GM23248 (cell line): ENCODE data around the gene FRS2. TPM values are rescaled to one million over a fixed set of nuclear protein-coding genes. Genes with fewer than 3 reads are reported as not detected.

ENCODE experiments used
- DNase-seq: peaks from one replicate; pipeline ENCODE4 v3.0.0-alpha.2; 2015
- H2AFZ ChIP-seq: fragments of 200-600 bp; sonication (generic); 2 replicates; pipeline ENCODE4 v1.6.1; 2016; ENCODE audit warnings: antibody characterized with exemption
- H3F3A ChIP-seq: fragments of 200-600 bp; sonication (generic); 2 replicates; pipeline ENCODE4 v1.6.1; 2016; ENCODE audit warnings: mild to moderate bottlenecking, antibody characterized with exemption, mixed run types; ENCODE audit not compliant: insufficient read depth
- H3K27ac ChIP-seq: fragments of 200-600 bp; sonication (generic); 2 replicates; pipeline ENCODE4 v1.5.1; 2016; ENCODE audit warnings: mild to moderate bottlenecking
- H3K27me3 ChIP-seq: fragments of 200-600 bp; sonication (generic); replicated peaks from 2 replicates; pipeline ENCODE4 v1.6.1; 2016; ENCODE audit warnings: mild to moderate bottlenecking; ENCODE audit not compliant: insufficient read depth
- H3K36me3 ChIP-seq: fragments of 200-600 bp; sonication (generic); 2 replicates; pipeline ENCODE4 v1.6.1; 2016; ENCODE audit warnings: low read depth, mild to moderate bottlenecking
- H3K4me1 ChIP-seq: fragments of 200-600 bp; sonication (generic); 2 replicates; pipeline ENCODE4 v1.6.1; 2016; ENCODE audit warnings: mild to moderate bottlenecking; ENCODE audit not compliant: insufficient read depth
- H3K4me2 ChIP-seq: fragments of 200-600 bp; sonication (generic); one replicate; pipeline ENCODE4 v1.6.1; 2016; ENCODE audit warnings: mild to moderate bottlenecking; ENCODE audit not compliant: unreplicated experiment
- H3K4me3 ChIP-seq: fragments of 200-600 bp; sonication (generic); 2 replicates; pipeline ENCODE4 v1.5.1; 2016; ENCODE audit warnings: mild to moderate bottlenecking
- H3K79me2 ChIP-seq: fragments of 200-600 bp; sonication (generic); 2 replicates; pipeline ENCODE4 v1.6.1; 2016; ENCODE audit warnings: mild to moderate bottlenecking; ENCODE audit not compliant: insufficient read depth
- H3K9ac ChIP-seq: fragments of 200-600 bp; sonication (generic); 2 replicates; pipeline ENCODE4 v1.6.1; 2016; ENCODE audit warnings: mild to moderate bottlenecking
- H3K9me2 ChIP-seq: fragments of 200-600 bp; sonication (generic); 2 replicates; pipeline ENCODE4 v1.6.1; 2016; ENCODE audit warnings: mixed run types, mild to moderate bottlenecking, moderate library complexity; ENCODE audit not compliant: insufficient read depth
- H3K9me3 ChIP-seq: fragments of 200-600 bp; sonication (generic); one replicate; pipeline ENCODE4 v1.6.1; 2017; ENCODE audit warnings: low read depth
- H4K20me1 ChIP-seq: fragments of 200-600 bp; sonication (generic); 2 replicates; pipeline ENCODE4 v1.6.0; 2016; ENCODE audit not compliant: insufficient read depth
- EZH2 ChIP-seq: fragments of 200-600 bp; sonication (generic); IDR thresholded peaks from 2 replicates; pipeline ENCODE4 v1.6.1; 2018; ENCODE audit warnings: antibody characterized with exemption, mild to moderate bottlenecking; ENCODE audit not compliant: insufficient read depth, poor library complexity, severe bottlenecking
- EZH2phosphoT487 ChIP-seq: fragments of 200-600 bp; sonication (generic); IDR thresholded peaks from 2 replicates; pipeline ENCODE4 v1.6.1; 2018; ENCODE audit warnings: antibody characterized with exemption, moderate library complexity, mild to moderate bottlenecking, low read depth; ENCODE audit not compliant: insufficient read depth
- WGBS, 2 experiments: methylation state at CpG; one replicate each; pipeline ENCODE4 v1.1.6; 2015 to 2017; ENCODE audit warnings: low lambda C conversion rate in 2 of 2, low coverage in 1 of 2; ENCODE audit errors: missing lambda C conversion rate in 2 of 2; 5-methylcytosine and 5-hydroxymethylcytosine counted together
- in situ Hi-C: fragments of 300-500 bp; cut with MboI; formaldehyde crosslinking; loops from 2 replicates; pipeline ENCODE4 v1.15.0; 2020
- polyA plus RNA-seq: library from polyadenylated mRNA; unstranded; fragments of >200 nt; fragmentation: Nextera tagmentation; extraction: Ambion mirVana; gene quantifications from 2 replicates; pipeline ENCODE4 v1.2.1, GENCODE V29; 2016
- total RNA-seq: library from RNA; depleted of rRNA; stranded (reverse); fragments of >200 nt; shearing (Covaris generic); gene quantifications from 2 replicates; pipeline ENCODE4 v1.2.3, GENCODE V29; 2014

FRS2 gene
- total and polyA plus RNA-seq, 2 experiments from 2014 or later, result 25.5 to 41.2 TPM

DNA sequence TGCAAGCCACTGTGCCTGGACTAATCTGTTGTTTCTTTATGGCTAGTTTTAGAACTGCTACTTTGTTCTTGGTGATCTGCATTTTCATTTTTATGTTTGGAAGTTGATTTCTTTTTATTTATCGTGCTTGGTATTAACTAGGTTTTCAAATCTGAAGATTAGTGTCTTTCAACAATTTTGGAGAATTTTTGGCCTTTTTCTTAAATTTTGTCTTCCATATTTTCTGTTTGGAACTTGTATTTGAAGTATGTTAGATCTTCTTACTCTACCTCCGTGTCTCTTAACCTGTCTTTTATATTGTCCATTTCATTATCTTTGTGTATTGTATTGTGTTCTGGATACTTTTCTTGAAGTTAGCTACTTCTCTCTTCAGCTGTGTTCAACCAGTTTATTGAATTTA lies 9.5 kb downstream of the FRS2 start:
- Histone ChIP-seq H3K9me3 (no peaks in the 10 kb centered on the region), H3K9me2 (no peaks in the 10 kb centered on the region), H3K36me3 (no peaks in the 10 kb centered on the region), H2AFZ (no peak overlapping the region), H3K4me1 (peaks cover 28% of the 10 kb centered on the region), H3F3A (peaks cover 10% of the 10 kb centered on the region), H3K79me2 (peaks cover 99% of the 10 kb centered on the region), H4K20me1 (no peaks in the 10 kb centered on the region; the same call in none of the 2 replicates), H3K4me2 (no peak overlapping the region), H3K27ac (no peak overlapping the region), H3K9ac (no peak overlapping the region), H3K27me3 (no peaks in the 10 kb centered on the region), H3K4me3 (no peak overlapping the region)
- 96 to 98% methylated on average over 2 of the region's 2 CpGs for WGBS, 2 experiments
- no peak for DNase-seq
- TF ChIP-seq EZH2phosphoT487 (no peak), EZH2 (no peak)
- in situ Hi-C loops, result no loop called here

DNA sequence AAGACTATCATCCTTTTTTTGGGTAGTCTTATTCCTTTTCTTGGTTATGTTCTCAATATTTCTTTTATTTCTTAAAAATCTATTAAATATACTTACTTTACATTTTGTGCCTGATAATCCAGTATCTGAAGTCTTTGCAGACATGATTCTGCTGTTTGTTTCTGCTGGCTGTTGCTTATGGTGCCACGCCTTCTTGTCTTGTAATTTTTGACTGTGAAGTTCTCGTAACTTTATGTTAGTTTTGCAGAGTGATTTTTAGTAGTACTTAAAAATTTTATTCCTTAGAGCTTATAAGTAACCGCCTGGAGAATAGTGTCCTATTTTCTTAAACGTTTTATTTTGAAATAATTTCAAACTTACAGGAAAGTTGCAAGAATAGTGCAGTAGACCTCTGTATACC lies 10.5 kb downstream of the FRS2 start:
- no peak for DNase-seq
- Histone ChIP-seq H3K9me3 (no peaks in the 10 kb centered on the region), H4K20me1 (no peaks in the 10 kb centered on the region; the same call in none of the 2 replicates), H3K27ac (no peak overlapping the region), H3F3A (peaks cover 7% of the 10 kb centered on the region), H3K9ac (no peak overlapping the region), H3K27me3 (no peaks in the 10 kb centered on the region), H2AFZ (no peak overlapping the region), H3K4me2 (no peak overlapping the region), H3K4me3 (no peak overlapping the region), H3K9me2 (no peaks in the 10 kb centered on the region), H3K4me1 (peaks cover 18% of the 10 kb centered on the region), H3K36me3 (no peaks in the 10 kb centered on the region), H3K79me2 (peaks cover 99% of the 10 kb centered on the region)
- in situ Hi-C loops, result no loop called here
- TF ChIP-seq EZH2phosphoT487 (no peak), EZH2 (no peak)
- WGBS, 2 experiments, result 85 to 89% methylated on average over 4 of the region's 4 CpGs

DNA sequence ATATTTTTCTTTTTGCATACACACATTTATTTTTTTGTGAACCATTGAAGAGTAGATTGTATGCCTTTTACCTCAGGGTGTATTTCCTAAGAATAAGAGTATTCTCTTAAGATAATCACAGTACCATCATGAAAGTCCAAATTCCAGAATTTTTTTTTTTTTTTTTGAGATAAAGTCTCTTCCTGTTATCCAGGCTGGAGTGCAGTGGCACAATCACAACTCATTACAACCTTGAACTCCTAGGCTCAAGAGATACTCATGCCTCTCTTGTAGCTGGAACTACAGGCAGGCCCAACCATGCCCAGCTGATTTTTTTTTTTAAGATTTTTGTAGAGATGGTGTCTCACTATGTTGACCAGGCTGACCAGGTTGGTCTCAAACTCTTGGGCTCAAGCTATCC lies 10.9 kb downstream of the FRS2 start:
- Histone ChIP-seq H3K27ac (no peak overlapping the region), H4K20me1 (no peaks in the 10 kb centered on the region; the same call in none of the 2 replicates), H3K79me2 (peaks cover 99% of the 10 kb centered on the region), H3K9me3 (no peaks in the 10 kb centered on the region), H3K4me1 (peaks cover 14% of the 10 kb centered on the region), H3K9me2 (no peaks in the 10 kb centered on the region), H3K36me3 (no peaks in the 10 kb centered on the region), H3K9ac (no peak overlapping the region), H2AFZ (no peak overlapping the region), H3F3A (peaks cover 3% of the 10 kb centered on the region), H3K4me2 (no peak overlapping the region), H3K4me3 (no peak overlapping the region), H3K27me3 (no peaks in the 10 kb centered on the region)
- DNase-seq, result no peak
- TF ChIP-seq EZH2 (no peak), EZH2phosphoT487 (no peak)
- in situ Hi-C loops, result no loop called here

DNA sequence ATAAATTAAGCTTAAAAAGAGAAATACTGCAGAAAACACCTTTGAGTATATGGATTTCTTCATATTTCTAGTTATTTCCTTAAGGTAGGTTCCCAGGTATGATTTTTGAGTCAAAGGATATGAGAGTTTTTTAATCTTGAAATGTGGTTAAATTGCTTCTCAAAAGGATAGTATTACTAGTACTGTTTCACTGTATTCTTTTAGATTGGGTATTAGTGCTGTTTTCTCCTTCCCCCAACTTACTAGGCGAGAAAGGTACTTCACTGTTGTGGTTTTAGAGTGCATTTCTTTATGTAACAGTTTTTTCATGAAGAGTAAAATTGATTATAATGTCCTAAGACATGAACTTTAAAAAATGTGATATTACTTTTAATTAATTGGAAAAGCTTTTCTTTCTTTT lies 13.5 kb downstream of the FRS2 start:
- Histone ChIP-seq H3K79me2 (peaks cover 100% of the 10 kb centered on the region), H3K4me3 (no peak overlapping the region), H3F3A (no peaks in the 10 kb centered on the region), H3K9me3 (no peaks in the 10 kb centered on the region), H4K20me1 (no peaks in the 10 kb centered on the region; the same call in none of the 2 replicates), H3K27ac (no peak overlapping the region), H3K4me2 (no peak overlapping the region), H3K27me3 (no peaks in the 10 kb centered on the region), H2AFZ (no peak overlapping the region), H3K9ac (no peak overlapping the region), H3K36me3 (peaks cover 6% of the 10 kb centered on the region), H3K4me1 (peaks cover 11% of the 10 kb centered on the region), H3K9me2 (no peaks in the 10 kb centered on the region)
- no peak for DNase-seq
- in situ Hi-C loops, result no loop called here
- WGBS, 2 experiments, result 100% methylated on average over 1 of the region's 1 CpG
- TF ChIP-seq EZH2phosphoT487 (no peak), EZH2 (no peak)

DNA sequence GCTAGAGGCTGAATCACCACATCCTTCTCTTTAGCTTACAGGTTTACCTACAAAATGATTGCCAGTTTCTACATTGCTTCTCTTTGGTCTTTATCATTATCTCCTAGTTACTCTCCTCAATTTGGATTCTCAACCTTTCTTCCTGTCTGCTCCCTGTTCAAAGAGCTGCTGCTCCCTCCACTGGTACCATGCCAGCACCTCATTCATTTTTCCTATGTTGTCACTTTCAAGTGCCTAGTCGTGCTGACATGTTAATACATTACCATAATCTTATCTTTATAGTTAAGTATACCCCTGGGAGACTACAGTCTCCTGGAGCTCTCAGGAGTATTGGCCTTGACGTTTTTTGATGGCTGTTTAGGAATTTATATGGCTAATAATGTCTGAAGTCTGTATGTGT lies 14.2 kb downstream of the FRS2 start:
- no peak overlapping the region for H2AFZ ChIP-seq
- H3K9me3 ChIP-seq, result no peaks in the 10 kb centered on the region
- WGBS, 2 experiments, result 62 to 69% methylated on average over 2 of the region's 2 CpGs
- no peak overlapping the region for H3K9ac ChIP-seq
- DNase-seq, result no peak
- no peak overlapping the region for H3K4me2 ChIP-seq
- peaks cover 11% of the 10 kb centered on the region for H3K4me1 ChIP-seq
- H3K4me3 ChIP-seq, result no peak overlapping the region
- in situ Hi-C loops, result no loop called here
- H3F3A ChIP-seq, result no peaks in the 10 kb centered on the region
- no peaks in the 10 kb centered on the region for H3K9me2 ChIP-seq
- no peak for TF ChIP-seq EZH2phosphoT487
- TF ChIP-seq EZH2, result no peak
- H3K27me3 ChIP-seq, result no peaks in the 10 kb centered on the region
- H3K36me3 ChIP-seq, result peaks cover 6% of the 10 kb centered on the region
- H3K27ac ChIP-seq, result no peak overlapping the region
- H3K79me2 ChIP-seq, result peaks cover 100% of the 10 kb centered on the region
- H4K20me1 ChIP-seq, result no peaks in the 10 kb centered on the region; the same call in none of the 2 replicates
